HG02973 (cell line): ENCODE data around the gene CDH2.

Experiments used
- ATAC-seq: cut with Tn5 transposase; IDR thresholded peaks from one replicate; pipeline ENCODE4 v1.9.1; 2021; ENCODE audit warnings: moderate library complexity; ENCODE audit not compliant: unreplicated experiment

CDH2 gene

DNA sequence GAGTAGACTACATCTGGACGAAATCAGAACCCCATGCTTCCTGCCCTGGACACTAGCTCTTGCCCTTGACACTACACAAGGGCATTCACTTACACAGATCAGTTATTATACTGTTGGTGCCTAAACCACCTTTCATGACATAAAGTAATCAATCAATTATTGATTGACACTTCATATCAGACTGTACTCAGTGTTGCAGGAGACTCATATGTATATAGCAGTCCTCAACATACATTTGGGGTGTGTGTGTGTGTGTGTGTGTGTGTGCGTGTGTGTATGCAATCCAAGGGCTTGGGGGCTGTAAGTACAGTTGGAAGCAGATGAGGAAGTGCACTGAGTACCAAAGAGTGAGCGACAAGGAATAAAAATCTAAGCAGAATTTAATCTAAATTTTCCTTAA lies 5.1 kb downstream of the CDH2 start:
- ATAC-seq: no peak

DNA sequence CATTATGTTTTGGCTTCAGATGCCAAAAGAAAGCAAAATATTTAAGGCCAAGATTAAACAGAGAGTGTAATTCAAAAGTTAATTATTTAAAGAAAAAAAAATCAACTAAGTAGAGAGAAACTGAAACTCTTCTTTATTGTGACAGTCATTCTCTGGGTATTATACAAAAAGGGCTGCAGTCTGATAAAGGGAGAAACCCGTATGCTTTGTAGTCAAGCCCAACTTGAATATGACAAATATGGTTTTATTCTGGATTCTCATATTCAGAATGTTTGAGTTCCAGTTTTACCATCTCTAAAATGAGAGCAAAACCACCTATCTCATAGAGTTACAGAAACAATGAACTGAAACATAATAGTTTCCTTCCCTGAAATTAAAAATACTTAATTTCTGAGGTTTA lies 8.2 kb downstream of the CDH2 start:
- no peak for ATAC-seq

DNA sequence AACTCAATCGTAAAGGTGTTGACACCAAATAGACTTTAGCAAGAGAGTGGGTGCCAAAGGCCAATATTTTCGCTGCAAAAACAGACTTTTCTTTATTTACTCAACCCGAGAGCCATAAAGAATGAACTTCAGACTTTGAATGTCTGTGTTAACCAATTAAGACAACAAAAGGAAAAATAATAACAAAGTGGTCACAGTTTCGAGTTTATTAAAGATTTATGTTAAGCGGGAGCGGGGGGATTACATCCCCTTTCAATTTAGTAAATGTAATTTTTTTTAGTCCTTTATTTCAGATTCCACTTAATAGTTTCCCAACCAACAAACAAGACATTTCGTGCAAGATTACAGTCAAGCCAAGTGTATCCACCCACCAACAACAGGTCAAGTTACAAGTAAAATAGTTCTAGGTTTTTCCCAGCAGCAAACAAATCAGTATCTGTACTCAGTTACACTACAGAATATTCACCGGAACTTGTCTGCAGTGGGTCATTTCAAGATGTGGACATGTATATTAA lies 9.0 kb downstream of the CDH2 start:
- no peak for ATAC-seq

DNA sequence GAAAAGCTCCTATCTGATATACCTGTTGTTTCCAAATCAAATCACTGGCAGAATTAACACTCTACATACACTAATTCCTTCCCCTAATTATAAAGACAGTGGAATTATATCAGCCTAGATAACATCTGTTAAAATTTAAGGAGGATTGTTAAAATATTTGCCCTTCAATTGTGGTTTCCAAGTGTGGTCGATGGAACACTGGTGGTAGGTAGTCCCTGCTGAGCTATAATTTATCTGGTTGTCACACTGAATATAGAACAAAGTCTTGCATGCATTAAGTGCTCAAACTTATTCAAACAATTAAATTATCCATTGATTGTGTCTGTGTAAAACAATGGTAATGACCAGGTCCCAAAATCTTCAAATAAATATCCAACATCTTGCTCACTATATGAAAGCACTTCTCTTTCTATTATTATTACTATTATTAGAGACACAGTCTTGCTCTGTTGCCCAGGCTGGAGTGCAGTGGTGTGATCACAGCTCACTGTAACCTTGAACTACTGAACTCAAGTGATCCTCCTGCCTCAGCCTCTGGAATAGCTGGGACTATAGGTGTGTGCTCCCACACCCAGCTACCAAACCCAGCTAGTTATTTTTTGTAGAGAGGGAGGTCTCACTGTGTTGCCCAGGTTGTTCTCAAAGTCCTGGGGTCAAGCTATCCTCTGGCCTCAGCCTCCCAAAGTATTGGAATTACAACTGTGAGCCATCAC lies 12.0 kb downstream of the CDH2 start:
- no peak for ATAC-seq

DNA sequence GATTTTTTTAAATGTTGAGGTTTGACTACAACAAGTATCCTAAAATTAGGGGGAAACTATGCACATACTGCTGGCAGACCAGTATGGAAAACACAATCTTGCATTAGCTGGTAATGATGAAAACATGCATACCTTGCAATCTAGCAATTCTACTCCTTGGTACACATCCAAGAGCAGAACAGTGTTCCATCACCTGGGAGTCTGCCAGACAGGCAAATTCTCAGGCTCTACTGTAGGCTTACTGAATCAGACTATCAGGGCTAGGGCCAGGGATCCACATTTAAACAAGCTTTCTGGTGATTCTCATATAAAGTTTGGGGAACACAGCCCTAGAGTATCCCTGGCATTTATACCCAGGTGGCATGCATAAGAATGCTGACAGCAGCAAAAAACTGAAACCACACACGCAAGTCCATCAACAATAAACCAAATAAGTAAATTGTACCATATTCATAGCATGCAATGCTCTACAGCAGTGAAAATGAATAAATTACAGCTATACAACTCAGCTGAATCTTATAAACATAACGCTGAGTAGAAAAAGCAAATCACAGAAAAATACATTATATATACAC lies 13.6 kb downstream of the CDH2 start:
- ATAC-seq: no peak

DNA sequence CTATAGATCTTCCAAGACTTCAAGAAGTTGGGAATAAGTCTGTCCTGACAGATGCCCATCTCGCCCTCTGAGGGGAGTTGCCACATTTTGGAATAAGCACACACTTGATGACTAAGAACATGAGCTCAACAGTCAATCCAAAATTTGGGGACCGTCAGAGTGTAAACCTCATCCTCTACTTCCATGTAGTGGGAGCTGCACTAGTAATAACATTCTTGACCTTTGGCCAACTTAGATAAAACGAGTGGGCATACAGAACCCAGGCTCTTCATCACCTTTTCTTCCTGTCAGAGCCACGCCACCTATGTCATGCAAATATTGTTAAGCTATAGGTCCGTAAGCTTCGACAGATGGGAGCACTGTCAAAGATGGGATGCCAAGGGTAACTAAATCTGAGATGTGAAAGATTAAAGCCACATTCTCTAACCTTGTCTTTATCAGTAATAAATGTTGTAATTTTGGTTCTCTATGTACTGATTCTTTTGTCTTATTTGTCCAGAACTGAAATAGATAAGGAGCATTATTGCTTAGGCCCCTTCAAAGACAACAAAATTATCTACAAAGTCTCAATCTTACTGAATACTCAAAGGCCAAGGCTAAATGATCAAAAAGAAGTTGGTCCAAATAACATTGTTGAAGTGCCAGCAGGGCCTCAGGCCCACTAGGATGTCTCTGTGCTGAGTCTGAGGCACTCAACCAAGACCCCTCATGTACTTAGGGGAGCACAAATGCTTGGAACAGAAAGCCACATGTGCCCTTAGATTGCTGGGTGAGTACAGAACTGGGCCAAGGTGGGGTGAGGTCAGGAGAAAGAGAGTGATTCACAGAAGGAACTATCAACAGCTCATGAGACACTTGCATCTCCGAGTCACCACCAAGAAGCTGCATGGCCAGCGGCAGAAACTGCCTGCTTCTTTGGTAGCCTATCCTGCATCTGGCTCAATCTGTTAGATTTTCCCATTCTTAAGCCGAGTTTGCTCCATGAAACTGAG lies 15.0 kb downstream of the CDH2 start:
- no peak for ATAC-seq

DNA sequence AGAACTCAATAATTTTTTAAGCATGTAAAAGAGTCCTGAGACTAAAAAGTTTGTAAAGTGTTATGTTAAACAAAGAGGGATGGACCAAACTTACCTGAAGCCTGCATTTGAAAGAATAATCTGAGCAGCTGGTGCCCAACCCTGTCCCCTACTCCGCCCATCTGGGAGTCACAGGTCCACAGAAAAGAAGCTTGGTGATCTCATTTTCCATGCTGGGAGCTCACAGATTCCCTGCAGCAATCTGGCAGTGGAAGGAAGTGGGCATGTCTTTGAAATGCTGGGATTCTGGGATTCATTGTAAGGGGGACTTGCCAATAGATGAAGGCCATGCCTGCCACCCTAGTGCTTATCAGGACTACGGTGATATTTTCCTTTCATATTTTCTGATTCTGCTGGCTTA lies 17.9 kb downstream of the CDH2 start:
- no peak for ATAC-seq

DNA sequence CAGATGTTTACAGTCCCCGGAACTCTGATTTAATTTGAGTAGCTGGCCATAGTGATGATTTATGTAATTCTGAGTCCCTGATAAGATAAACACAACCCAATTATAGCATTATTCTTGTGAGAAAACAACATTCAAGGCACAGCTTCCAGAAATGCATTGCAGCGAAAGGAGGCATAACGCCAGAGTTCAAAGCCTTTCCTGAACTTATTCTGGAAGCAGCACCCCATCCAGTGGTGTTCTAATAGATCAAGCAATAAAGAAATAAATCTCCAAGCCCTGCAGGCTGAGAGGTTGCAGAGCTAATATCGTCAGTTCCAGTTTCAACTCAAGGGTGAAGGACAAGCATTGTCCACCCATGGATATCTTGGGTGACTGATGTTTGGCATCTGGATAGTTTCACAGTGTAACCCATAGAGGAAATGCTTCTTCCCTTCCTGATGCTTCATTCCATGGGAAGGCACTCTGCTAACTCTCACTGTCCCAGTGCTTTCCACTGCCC lies 18.8 kb downstream of the CDH2 start:
- no peak for ATAC-seq

DNA sequence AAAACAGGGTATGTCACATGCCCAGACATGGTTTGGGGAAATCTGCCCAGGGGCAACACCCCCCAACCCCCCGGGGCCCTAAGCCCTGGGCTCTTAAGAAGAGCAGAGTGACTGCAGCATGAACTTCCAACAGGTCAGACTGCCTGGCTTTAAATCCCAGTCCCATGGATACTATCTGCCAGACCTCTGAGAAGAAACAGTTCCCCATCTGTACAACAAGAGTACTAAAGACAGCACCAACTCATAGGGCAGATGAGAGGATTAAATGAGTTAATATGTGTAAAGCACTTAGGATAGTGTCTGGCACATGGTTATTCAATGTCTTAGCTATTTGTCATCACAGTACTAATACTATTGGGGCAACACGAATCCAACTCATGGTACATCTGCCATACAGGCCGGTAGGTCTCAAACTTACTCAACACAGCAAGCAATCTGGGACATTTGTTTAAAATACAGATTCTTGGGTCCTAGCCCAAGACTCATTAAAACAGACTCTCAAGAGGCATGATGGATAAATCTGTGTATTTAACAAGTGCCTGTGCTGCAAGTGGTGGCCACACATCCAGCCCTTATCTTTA lies 23.4 kb downstream of the CDH2 start:
- no peak for ATAC-seq

DNA sequence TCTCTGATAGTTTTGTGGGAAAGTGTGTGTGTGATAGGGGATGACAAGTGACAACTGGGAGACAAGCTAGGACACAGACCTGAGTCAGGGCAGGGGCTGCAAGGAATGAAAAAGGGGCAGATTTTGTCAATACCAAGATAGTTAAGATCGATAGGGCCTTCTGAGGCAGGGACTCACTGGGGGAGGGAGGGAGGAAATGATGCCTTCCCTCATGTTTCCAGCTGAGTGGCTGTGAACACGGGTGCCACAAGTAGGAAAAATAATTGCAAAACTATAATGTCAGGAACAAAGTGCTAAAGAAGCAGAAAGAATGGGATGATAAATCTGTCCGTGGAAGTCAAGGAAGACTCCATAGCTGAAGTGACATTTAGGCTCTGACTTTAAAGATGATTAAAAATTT lies 24.2 kb downstream of the CDH2 start:
- no peak for ATAC-seq

DNA sequence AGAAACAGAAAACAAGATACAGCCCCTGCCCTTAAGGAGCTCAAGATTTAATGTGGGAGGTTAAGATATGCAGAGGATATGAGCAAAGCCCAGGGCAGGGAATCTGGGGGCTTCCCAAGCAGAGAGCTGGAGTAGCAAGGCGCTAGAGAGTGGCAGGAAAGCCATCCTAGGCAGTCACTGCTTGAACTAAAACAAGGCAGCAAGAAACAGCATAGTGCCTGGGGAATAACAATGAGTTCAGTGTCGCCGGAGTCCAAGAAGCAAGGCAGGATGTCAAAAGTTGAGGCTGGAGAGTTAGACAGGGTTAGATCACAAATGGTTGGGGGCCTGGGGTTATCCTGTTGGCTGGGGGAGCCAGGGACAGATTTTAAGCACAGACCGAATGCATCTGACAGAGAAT lies 24.6 kb downstream of the CDH2 start:
- ATAC-seq: no peak

DNA sequence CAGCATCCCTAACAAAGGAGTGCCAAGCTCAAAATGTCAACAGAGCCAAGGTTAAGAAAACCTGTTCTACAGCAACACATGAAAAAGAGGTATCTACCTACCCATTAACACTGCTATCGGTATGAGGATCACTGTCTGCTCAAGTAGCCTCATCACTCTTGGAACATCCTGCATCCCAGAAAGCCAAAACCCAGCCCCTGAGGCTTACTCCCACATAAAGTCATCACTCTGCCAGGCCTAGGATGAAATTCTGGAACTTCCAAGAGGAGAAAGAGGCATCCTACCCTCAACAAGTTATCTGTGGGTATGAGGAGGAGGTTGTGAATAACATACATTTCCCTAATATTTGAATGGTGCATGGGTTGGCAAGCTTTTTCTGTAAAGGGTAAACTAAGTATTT lies 25.5 kb downstream of the CDH2 start:
- no peak for ATAC-seq

DNA sequence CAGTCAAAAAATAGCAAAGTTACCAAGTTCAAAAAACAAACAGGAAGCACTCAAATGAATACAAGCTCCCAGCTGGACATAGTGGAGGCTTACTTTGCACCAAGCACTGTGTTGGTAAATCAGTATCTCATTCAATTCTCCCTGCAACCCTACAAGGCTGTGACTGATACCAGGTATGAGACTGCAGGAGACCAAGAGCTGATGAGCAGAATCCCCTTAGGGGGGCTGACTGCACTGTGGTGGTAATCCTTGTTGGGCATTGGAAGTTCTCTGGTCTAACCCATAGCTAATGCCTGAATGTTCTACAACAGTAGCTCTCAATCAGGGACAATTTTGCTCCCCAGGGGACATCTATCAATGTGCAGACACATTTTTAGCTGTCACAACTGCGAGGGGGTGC lies 26.0 kb downstream of the CDH2 start:
- ATAC-seq: no peak

DNA sequence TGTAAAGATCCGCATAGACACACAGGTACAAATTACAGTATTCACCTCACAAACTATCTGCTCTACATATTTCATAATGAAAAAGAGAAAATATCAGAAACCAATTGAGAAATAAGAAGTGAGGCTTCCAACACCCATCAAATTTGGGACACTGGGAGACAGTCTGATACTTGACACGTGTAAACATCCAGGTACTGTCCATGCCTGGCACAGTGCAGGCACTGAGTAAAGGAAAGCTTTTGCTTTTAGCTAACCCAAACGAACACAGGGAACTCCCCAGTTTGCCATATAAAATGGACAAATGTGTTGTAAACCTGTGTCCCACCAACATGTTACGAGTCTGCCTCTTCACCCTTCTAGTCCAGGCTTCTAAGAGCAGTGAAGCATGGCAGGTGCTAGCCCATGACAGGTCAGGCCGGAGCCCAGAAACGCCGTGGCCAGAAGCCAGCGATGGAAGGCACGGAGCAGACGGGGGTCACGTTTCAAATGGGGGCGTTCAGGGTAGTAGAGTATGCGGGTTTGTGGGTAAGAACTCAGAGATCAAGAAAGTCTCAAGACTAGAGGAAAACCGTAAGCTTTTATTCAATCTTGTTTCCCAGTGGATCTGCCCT lies 27.0 kb downstream of the CDH2 start:
- ATAC-seq: no peak

DNA sequence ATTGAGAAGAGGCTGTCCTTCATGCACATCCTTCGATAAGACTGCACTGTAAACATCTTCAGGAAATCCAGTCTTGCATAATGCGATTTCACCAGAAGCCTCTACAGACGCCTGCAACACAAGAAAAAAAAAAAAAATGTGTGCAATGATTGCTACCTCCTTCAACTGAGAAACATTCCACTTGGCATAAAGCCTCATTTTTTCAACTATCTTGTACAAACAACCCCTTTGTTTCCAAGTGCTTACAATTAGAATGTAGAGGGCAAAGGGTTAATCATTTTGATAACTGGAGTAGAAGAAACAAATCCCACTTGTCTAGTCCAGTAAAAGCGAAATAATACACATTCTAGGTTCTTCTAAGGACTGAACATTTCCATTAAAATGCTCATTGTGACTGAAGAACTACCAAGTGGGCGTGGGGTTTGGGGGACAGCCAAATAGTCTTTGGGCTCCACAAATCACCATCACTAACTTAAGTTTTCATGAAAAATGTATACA lies 29.2 kb downstream of the CDH2 start:
- ATAC-seq: no peak

DNA sequence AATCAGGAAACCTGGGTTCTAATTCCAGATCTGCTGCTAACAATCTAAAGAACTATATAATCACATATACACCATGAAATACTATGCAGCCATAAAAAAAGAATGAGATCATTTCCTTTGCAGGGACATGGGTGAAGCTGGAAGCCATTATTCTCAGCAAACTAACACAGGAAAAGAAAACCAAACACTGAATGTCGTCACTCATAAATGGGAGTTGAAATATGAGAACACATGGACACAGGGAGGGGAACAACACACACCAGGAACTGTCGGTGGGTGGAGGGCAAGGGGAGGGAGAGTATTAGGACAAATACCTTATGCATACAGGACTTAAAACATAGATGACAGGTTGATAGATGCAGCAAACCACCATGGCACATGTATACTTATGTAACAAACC lies 33.2 kb downstream of the CDH2 start:
- ATAC-seq: no peak

DNA sequence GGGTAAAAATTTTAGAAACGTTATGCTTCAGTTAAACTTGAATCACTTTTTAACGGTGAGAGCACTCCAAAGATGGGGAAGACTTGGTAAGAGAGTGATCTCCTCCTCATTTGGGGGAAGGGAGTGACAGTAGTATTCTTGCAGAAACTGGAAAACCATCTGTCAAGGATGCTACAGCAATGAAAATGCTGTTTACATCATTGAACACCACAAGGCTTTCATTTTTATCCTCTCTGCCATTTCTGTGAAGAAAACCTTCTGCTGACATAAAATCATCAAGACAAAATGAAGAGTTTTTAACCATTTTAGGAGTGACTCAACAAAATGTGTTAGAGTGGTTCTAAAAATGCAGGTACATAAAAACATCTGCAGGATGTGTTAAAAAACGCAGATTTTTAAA lies 38.1 kb downstream of the CDH2 start:
- ATAC-seq: no peak

DNA sequence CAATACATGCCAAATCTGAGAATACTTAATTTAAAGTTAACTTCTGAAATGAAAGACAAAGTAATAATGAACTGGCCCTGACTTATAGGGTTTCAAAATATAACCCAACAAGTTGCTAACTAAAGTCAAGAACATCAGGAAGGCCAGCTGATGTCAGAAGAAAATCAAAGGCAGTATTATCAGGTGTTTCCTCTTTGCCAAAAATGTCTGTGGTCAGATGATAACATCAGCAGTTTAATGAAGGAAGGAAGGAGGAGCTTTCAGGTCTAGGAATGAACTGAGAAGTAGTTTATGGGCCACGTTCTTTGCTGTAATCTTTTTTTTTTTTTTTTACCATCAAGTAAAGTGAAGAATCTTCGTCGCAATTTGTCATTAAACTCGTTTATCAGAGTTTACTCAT lies 40.9 kb downstream of the CDH2 start:
- no peak for ATAC-seq

DNA sequence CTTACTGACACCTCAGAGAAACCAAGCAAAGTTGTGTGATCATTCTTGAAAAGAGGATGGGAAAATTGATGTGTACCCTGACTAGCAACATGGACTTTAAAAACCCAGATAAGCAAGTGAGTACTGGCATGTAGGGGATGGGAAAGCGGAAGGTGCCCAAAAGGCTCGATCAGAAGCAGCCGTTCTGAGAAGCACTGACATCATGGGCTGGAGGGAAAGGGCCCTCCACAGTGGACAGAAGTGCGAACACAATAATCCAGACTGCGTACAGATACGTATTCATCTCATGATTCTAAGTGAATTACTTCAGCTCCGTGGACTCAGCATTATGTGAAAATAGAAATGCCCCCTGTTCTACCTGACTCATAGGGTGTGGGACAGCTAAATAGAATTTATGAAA lies 42.2 kb downstream of the CDH2 start:
- ATAC-seq: no peak

DNA sequence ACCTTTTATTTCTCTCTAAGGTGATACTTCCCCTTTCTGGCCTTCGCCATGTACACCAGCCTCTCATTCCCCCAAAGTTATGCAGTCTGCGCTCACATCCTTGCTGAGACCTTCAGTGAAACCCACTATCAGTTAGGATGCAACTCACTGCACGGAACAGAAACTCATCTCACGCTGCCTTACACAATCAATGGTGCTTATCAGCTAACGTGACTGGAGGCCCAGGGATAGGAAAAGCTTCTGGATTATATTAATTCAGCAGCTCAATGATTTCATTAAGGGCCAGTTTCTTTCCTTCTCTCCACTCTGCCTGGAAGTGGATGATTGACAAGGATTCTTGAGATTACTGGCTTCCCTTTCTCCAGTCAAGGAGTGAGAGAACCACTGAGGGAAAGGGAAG lies 44.8 kb downstream of the CDH2 start:
- ATAC-seq: no peak

DNA sequence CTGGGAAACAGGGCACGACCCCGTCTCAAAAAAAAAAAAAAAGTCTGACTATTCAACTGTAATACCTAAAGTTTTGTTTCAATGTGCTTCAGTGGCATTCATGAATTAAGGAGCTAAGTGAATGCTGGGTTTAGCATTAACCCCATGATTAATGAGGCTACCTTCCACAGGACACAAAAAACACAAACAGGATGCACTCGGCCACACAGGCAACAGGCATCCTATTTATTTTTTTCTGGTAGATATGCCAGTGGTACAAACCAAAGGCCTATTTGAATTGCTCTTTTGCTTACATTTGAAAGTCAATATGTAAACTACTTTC lies 48.3 kb downstream of the CDH2 start:
- no peak for ATAC-seq
